Mucosa of descending colon (tissue), 3 donors: ENCODE results near the gene PLD6. TPM values are rescaled to one million over a fixed set of nuclear protein-coding genes. Genes with fewer than 3 reads are reported as not detected.
A peak's percentile ranks its signal among the peaks of the same experiment; 100 is the strongest.

ENCODE experiments used
- ATAC-seq: fragments of 200-7000 bp; cut with Tn5 transposase; one replicate; pipeline ENCODE4 v1.9.1; 2020; ENCODE audit warnings: mild to moderate bottlenecking, moderate library complexity
- DNase-seq, 3 donors: peaks; one replicate each; pipeline ENCODE4 v3.0.0-alpha.2; 2020
- H3K36me3 ChIP-seq: fragments of 200-600 bp; one replicate; pipeline ENCODE4 v1.8.0; 2021; ENCODE audit warnings: low read depth, mild to moderate bottlenecking
- H3K4me1 ChIP-seq: fragments of 200-600 bp; one replicate; pipeline ENCODE4 v1.8.0; 2021; ENCODE audit warnings: low read depth, mild to moderate bottlenecking
- H3K4me3 ChIP-seq: fragments of 200-600 bp; one replicate; pipeline ENCODE4 v1.8.0; 2021; ENCODE audit warnings: mild to moderate bottlenecking
- H3K9me3 ChIP-seq: fragments of 200-600 bp; one replicate; pipeline ENCODE4 v1.8.0; 2021; ENCODE audit warnings: mild to moderate bottlenecking
- intact Hi-C, 2 donors: fragments of 100-400 bp; cut with DNase I in 1 of 2; cut with micrococcal nuclease in 1 of 2; formaldehyde crosslinking; loops; one replicate each; pipeline versions ENCODE4 v1.11.0 to v1.11.1; 2022; cut with DNase I, micrococcal nuclease
- total RNA-seq, 3 donors: library from RNA; stranded (reverse); fragmentation: NEBNext Ultra II Directional in 2 of 3; extraction: Animal tissue kit (Norgen Biotek cat#: 25700) in 2 of 3; gene quantifications; one replicate each; pipeline versions ENCODE4 v1.2.1 to v1.2.4, GENCODE V29; 2021 to 2023
- TF ChIP-seq, protein P1 (sequence below): fragments of 200-600 bp; IDR thresholded peaks from one replicate; pipeline ENCODE4 v1.8.0; 2022; ENCODE audit warnings: antibody characterized with exemption, mild to moderate bottlenecking
- donor health status: DM: no; HTN: no; CAD: no; lungs with moderate emphysema.
- donor health status: DM: no; HTN: no; CAD: no.
- donor health status: DM: no; HTN: yes; CAD: no.

PLD6 gene
- total RNA-seq, 3 donors from 2014 or later = 1.3 to 12.9 (median 2.0) TPM

DNA sequence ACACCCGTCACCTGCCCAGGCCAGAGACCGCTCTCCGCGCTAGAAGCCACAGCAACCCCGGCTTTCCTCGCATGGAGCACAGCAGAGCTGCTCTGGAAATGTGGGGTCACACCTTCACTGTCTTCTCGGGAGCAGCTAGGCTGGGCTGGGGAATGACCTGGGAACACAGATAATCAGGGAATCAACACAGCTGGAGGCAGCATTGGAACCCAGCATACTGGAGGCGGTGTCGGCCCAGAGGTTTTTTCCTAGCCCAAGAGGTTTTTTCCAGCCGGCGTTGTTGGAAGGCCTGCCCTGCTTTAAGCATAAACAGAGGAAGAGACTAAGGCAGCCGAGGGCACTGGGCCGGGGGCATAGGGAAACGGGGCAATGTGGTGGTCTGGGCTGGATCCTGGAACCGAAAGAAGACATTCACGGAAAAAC is 791 bp upstream of the PLD6 start:
- TF ChIP-seq, protein P1, sequence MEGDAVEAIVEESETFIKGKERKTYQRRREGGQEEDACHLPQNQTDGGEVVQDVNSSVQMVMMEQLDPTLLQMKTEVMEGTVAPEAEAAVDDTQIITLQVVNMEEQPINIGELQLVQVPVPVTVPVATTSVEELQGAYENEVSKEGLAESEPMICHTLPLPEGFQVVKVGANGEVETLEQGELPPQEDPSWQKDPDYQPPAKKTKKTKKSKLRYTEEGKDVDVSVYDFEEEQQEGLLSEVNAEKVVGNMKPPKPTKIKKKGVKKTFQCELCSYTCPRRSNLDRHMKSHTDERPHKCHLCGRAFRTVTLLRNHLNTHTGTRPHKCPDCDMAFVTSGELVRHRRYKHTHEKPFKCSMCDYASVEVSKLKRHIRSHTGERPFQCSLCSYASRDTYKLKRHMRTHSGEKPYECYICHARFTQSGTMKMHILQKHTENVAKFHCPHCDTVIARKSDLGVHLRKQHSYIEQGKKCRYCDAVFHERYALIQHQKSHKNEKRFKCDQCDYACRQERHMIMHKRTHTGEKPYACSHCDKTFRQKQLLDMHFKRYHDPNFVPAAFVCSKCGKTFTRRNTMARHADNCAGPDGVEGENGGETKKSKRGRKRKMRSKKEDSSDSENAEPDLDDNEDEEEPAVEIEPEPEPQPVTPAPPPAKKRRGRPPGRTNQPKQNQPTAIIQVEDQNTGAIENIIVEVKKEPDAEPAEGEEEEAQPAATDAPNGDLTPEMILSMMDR = no peak
- intact Hi-C loops = no loop called here
- Histone ChIP-seq H3K9me3 (no peaks in the 10 kb centered on the region), H3K36me3 (no peaks in the 10 kb centered on the region), H3K4me1 (peaks cover 19% of the 10 kb centered on the region), H3K4me3 (no peak overlapping the region)
- ATAC-seq (no peak), DNase-seq (no peak)

DNA sequence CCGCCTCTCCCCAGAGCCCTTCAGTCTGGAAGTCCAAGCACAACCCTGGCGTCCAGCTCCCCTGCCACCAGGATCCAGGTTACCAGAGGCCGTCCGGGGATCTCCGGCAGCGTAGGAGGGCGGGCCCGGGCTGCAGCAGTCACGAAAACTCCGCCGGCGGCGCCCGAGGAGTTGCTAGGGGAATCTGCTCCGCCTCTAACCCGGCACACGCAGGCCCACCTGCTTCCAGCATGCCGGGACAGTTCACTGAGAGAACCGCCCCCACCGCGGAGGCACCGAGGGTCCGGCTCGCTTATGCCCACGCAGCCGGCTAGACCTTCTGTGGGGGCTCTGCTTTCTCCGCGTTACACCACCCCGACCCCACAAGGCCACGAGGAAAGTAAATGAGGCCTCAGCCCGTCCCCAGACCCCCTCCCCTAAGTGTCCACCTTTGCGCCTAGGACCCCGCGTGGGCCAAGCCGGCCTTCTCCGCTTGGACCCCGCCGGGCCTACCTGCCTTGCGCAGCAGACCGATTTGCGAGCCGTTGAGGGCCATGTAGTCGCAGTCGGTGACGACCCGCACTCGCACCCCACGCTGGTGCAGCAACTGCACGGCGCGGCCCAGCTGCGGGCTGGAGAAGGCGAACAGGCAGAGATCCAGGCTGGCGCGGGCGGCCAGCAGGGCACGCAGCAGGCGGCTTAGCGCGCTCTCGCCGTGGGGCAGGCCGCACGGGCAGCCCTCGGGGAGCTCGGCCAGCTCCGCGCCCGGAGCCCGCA is 587 bp downstream of the PLD6 start:
- no peak overlapping the region for H3K4me3 ChIP-seq
- DNase-seq (peak; percentile 68 to 82 (median 81)), ATAC-seq (peak; percentile 62)
- H3K36me3 ChIP-seq = no peaks in the 10 kb centered on the region
- H3K4me1 ChIP-seq = peaks cover 19% of the 10 kb centered on the region
- TF ChIP-seq, protein P1 = no peak
- intact Hi-C loops = no loop called here
- no peaks in the 10 kb centered on the region for H3K9me3 ChIP-seq

DNA sequence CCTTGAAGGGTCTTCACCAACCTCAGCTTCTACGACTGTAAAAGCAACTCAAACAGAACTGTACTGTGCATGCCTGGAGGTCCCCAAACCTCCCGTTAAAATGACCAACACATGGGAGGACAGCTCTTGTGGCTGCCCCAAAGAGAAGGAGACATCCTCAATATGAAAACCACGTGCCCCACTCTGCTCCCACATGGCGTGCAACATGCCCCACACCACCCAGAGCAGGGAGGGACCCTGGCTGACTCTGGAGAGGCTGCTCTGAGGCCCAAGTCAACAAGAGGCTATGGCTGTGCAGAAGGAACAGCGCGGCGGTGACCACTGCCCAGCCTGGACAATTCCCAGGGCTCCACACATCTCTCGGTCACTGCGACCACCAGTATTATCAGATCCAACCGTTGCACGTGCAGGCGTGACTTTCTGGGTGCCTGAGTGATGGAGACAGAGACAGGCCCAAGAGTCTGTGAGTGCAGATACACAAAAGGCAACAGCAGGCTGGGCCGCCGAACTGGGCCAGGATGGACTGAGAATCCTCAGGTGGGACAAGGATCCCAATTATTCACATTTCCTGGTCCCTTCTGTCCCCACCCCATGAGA is 1.4 kb downstream of the PLD6 start:
- Histone ChIP-seq H3K4me1 (peaks cover 19% of the 10 kb centered on the region), H3K4me3 (no peak overlapping the region), H3K36me3 (no peaks in the 10 kb centered on the region), H3K9me3 (no peaks in the 10 kb centered on the region)
- TF ChIP-seq, protein P1 = no peak
- intact Hi-C loops = no loop called here
- ATAC-seq = no peak
- peak in 1 of 3 donors; percentile 49 for DNase-seq

DNA sequence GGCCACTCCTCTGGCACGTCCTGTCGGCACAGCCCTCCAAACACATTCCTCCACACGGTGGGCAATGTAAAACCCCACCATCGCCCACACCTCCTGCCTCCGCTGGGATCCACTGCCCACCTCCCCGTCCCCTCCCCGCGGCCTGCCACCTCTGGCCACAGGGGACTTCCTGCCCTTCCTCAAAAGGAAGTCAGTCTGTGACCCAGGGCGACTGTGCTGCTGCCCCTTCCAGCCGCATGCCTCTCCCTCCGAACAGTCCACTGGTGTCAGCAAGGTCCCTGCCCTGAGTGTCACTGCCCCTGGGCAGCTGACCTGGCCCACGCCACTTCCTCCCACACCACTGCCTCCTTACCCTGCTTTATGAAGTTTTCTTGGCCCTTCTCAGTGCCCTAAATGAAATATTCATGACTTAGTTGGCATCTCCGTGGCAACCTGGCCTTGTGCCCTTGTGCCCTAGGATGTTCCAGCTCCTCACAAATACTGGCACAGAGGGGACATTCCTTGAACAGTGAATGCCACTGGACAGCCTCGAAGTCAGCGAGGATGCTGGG is 2.0 kb downstream of the PLD6 start:
- peak in 2 of 3 donors; percentile 38 to 47 for DNase-seq

DNA sequence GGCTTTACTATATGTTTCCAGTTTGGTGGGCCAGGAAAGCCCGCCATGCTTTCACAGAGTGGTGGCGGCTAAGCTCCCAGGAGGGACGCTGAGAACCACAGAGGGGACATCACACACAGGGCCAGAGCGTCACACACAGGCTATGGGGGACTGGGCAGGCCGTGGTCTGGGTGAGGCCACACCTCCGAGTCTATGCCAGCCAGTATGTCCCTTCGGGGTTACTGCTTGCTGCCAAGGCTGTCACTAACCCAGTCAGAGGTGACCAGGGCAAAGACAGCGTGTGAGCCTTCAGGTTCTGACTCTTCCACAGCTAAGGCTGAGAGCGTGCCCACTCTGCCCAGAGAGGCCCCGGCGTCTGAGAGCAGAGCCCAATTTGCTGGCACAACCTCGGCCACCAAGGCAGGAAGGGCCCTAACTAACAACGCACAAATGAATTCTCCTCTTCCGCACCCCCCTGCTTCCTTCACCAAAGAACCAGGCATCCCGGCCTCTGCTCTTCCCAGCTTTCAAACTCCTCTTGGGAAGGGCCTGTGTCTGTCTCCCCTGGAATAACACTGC is 2.9 kb downstream of the PLD6 start:
- no peaks in the 10 kb centered on the region for H3K36me3 ChIP-seq
- DNase-seq (peak in 1 of 3 donors; percentile 32), ATAC-seq (no peak)
- no peaks in the 10 kb centered on the region for H3K9me3 ChIP-seq
- intact Hi-C loops = no loop called here
- no peak overlapping the region for H3K4me3 ChIP-seq
- H3K4me1 ChIP-seq = peaks cover 19% of the 10 kb centered on the region
- TF ChIP-seq, protein P1 = no peak

More for the DNA sequence above, 2.0 kb downstream of the PLD6 start:
- intact Hi-C loops = no loop called here
- H3K4me1 ChIP-seq = peaks cover 19% of the 10 kb centered on the region
- no peaks in the 10 kb centered on the region for H3K9me3 ChIP-seq
- H3K36me3 ChIP-seq = no peaks in the 10 kb centered on the region
- no peak for ATAC-seq
- no peak overlapping the region for H3K4me3 ChIP-seq
- TF ChIP-seq, protein P1 = no peak
